HG03025 (cell line): Measurements from ENCODE around the gene CXCR6.

Experiments
- ATAC-seq: cut with Tn5 transposase; IDR thresholded peaks from one replicate; pipeline ENCODE4 v1.9.1; 2021; ENCODE audit warnings: mild to moderate bottlenecking, moderate library complexity; ENCODE audit not compliant: unreplicated experiment, low FRiP score

CXCR6 gene

DNA sequence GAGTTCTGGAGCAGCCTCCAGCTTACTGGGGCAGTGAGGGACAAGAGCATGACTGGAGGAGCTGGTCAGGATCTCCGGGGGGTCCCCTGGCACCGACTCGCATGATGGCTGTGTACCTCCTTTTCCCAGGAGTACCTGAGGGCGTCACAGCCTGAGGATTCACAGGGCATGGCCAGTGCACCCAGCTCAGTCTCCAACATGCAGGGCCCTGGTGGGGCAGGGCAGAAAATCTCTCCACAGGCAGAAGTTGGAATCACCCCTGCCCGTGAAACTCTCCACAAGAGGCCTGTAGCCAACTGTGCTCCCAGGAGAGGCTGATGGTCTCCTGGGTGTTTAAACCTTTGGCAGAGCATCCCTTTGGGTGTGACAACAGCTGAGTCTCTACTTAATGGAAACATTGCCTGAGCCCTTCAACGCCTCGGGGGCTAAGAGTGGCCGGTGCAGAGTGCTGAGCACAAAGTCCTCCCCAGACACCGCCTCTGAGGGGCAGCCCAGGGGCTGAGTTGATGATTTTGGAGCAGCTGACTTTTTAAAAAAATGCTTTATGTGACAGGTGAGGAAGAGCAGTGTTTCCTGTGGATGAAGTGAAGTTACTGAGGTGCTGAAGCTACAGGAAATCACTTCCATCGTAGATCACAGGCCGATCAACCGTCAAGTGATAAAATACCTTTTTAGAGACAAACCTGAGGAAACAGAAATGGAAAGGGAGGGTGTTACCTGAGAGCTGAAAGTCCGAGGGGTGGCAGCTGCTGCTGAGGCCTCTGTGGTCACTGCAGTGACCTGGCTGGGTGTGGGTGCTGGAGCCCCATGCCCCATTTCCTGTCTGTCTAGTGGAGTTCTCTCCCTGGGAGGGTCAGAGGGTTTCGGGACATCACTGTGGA, 21.9 kb upstream of the CXCR6 start:
- no peak for ATAC-seq

- no peak for ATAC-seq
Observed at GRCh38 chr3:45922039-45922326, 21.3 kb upstream of the CXCR6 start.

DNA sequence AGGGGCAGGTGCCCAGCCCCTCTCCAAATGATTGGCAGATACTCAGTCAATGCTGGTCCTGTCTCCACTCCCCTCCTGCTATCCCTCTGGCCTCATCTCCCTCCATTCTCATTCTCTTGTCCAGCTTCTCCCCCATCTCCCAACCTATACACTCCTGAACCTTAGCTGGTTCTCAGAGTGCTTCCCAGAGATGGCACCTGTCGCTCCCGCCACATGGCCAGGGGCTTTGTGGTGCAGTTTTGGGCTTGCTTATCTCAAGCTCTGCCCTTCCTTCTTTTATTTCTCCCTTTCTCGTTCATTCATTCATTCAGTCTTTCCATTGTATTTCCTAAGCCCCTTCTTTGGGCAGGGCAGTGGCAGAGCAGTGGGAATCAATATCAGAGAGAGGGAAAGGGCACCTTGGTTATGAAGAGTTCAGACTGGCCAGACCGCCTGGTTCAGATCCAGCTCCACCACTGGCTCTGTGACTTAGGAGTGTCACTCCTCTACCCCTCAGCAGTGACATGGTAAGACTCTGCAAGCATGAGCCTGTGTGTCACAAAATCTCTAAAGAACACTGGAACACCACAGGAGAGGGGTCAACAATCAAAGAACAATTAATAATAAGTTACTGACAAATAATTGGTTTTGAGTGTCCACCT, 20.2 kb upstream of the CXCR6 start:
- ATAC-seq = no peak

DNA sequence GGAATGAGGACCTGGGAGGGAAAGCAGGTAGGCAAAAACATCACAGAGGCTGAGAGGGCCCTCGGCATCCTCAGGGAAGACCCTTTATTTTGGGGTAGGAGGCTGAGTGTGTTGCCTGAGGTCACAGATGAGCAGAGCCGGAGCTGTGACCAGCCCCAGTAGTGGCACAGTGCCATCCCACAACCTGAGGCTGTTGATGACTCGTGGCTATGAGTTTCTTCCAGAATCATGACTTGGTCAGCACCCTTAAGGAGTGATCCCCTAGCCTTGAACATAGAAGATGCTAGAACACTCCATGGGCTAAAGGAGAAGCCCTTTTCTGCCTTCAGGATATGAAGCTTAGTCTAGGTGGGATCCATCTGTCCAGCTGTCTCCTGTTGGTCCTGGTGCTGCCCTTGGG, 19.5 kb upstream of the CXCR6 start:
- no peak for ATAC-seq

- ATAC-seq = no peak
Observed at GRCh38 chr3:45927881-45928280, 15.4 kb upstream of the CXCR6 start.

GRCh38 chr3:45929042-45929679, 14.1 kb upstream of the CXCR6 start:
- no peak for ATAC-seq

DNA sequence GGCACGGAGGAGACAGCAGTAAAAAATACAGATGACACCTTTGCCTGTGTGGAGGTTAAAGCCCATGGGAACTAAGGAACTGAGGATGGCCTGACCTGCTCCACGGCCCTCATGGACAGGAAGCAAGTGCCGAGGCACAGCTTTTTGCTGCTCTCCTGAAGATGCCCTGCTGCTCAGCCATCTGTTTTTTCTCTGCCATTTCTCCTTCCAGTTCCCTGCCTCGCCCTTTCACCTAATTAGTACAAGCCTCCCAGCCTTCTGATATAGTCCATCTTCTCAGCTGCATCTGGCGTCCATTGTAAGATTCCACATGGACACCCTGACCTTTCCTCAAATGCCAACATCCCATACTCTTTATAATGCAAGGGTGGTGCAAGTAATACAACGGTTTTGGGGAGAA, 11.8 kb upstream of the CXCR6 start:
- ATAC-seq = no peak

- no peak for ATAC-seq
Observed at GRCh38 chr3:45932112-45932511, 11.2 kb upstream of the CXCR6 start.

- no peak for ATAC-seq
Observed at GRCh38 chr3:45933591-45933990, 9.7 kb upstream of the CXCR6 start.

- no peak for ATAC-seq
Observed at GRCh38 chr3:45936261-45936660, 7.0 kb upstream of the CXCR6 start.

- no peak for ATAC-seq
Observed at GRCh38 chr3:45937206-45938042, 5.8 kb upstream of the CXCR6 start.

- ATAC-seq = no peak
Observed at GRCh38 chr3:45938043-45938435, 5.2 kb upstream of the CXCR6 start.

DNA sequence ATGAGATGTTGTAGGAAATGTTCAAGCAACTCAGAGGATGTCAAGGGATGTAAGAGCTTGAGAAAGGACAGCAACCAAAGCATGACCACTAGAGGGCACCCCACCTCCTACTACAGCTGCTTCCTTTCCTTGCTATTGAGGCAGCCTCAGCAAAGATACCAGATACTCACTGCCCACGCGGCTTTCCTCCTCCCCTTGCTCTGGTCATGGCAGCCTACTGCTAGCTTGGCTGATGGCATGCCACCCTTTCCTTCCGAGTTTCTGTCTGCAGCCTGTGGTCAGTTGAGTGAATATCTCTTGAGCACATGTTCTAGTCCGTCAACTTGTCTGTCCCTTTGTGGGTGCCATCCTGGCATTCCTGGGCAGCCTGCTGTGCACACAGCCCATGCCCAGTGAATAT, 4.4 kb upstream of the CXCR6 start:
- ATAC-seq = no peak

- ATAC-seq = no peak
Observed at GRCh38 chr3:45939341-45939771, 3.9 kb upstream of the CXCR6 start.

GRCh38 chr3:45940004-45940780, 3.1 kb upstream of the CXCR6 start:
- no peak for ATAC-seq

GRCh38 chr3:45940781-45941365, 2.4 kb upstream of the CXCR6 start:
- no peak for ATAC-seq

DNA sequence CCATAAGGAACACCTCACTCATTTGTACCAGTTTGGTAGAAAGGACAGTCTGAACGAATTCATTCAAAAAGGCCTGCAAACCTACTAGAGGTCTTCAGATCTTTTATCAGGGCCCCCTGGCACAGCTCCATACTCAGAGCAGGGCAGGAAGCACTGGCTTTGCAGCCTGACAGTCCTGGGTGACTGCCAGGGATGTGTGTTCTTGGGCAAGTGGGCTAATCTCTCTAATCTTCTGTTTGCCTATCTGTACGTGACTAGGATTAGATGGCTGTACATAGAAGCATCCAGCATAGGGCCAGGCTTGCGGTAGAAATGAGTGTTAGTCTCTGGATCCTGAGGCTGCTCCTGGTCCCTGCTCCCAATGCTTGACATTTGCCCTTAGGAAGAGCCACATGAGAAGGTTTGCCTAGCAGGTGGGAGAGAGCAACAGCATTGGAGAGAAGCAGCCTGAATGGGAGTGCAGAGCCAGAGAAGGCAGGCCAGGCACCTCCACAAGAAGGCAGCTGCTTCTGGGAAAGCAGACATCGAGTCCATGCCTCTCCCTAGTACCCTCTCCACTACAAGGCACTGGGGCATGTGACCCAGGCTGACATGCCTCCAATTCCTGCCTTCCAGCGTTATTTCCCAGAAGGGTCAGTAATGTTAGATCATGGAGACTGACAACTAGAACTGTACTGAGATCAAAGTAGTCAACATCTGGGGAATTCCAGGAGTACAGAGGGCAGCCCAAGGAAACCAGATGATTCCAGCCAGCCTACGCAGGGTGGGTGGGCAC, 1.0 kb upstream of the CXCR6 start:
- ATAC-seq = no peak

- no peak for ATAC-seq
Observed at GRCh38 chr3:45944830-45945620, 1.8 kb downstream of the CXCR6 start.
